Measurements from ENCODE around the gene SIRPB1.
A peak's percentile ranks its signal among the peaks of the same experiment; 100 is the strongest.
"Not testable (repeated sequence)": the region's sequence is repeated elsewhere in the genome, so short reads cannot be mapped to it uniquely, and the experiment has no call there.

The SIRPB1 gene

DNA sequence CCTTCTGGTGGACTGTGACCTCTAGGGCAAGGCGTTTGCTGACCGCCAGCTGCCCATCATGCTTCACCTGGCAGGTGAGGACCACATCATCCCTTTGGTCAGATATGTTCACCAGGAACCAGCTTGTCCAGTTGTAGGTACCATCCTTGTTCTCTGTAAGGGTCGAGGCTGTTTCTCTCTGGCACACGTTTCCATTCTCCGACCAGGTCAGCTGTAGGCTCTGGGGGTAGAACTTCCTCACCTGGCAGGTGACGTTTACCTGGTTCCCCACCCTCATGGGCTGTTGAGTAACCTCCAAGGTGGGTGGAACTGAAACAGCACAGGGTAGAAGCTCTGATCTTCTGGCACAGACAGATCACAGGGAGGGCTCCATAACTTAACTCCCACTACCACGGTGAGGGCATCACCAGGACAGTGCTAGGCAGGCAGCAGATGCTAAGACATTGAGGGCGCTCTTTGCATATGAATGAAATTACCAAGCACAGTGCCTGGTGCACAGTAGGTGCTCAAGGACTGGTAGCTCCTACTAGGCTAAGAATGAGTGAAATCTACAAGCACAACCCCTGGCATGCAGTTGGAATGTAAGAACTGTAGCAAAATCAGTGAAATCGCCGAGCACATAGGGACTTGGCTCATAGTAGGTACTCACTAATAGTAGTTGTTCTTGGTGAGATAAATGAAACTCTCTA, 15.6 kb upstream of the SIRPB1 start:
- DNase-seq, result no peak

DNA sequence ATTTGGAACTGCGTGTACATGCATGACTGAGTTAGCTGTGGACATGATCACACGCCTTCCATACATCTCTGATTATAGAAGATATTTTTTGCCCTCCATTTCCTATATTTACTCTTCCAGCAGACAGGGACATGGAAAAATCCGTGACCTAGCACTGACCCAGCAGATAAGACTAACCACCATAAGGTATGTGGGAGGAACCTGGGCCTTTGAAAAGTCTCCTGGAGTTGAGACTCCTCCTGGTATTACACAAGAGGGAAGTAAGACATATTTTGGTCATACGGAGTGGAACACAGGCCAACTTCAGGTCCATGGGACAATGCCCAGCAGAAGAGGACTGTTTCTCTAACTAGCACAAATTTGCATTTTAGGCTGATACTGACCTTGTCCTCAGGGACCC, 13.7 kb upstream of the SIRPB1 start:
- no peak for DNase-seq

DNA sequence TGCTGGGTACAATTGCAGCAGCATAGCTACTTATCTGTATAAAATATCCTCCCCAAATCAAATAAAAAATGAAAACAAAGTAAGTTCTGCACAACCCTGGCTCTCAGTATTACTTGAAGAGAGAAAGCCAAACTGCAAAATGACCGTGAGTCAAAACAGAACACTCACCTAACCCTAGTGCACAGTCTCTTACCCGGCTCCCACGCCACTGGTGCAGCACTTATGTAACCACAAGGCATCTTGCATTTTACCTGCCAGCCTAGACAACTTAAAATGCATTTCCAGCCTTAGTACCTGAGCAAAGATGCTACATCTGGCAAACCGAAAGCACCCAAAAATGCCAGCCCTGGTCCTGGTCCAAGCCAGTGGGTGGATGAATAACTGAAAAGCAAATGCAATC, 12.4 kb upstream of the SIRPB1 start:
- no peak for DNase-seq

DNA sequence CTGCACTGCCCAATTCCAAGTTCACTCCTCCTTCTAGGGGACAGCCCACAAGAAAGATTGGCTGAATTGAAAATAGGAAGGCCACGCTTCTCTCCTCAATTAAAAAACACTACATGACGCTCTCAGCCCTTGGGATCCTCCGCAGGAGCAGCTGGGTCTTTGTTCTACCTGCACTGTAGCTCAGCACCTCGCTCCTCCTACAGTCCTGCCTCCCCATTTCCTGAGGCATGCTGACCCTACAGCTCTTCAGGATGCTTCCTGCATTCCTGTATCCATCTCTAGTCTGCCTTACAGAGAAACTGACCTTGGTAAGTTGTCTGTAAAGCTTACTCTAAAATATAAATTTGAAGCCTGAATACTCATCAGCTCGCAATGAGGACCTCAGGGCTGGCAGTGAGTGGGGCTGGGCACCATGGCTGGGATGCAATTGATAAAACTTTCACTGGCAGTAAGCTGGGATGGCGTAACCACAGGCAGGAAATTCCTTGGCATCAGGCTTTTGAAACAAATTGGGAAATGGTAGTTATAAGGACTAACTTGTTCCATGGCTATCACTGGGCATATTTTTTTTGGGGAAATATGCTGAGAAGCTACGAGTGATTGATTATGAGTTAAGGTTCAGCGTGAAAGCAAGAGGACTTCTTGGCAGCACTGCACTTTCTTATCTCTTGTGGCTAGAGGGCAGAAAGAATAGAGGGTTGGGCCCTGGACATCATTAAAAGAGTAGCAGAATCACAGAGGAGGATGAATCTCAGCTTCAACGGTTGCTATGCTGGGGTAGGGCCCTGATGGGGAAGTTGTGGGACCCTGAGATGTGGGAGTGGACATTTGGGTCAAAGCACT, 11.7 kb upstream of the SIRPB1 start:
- no peak for DNase-seq

DNA sequence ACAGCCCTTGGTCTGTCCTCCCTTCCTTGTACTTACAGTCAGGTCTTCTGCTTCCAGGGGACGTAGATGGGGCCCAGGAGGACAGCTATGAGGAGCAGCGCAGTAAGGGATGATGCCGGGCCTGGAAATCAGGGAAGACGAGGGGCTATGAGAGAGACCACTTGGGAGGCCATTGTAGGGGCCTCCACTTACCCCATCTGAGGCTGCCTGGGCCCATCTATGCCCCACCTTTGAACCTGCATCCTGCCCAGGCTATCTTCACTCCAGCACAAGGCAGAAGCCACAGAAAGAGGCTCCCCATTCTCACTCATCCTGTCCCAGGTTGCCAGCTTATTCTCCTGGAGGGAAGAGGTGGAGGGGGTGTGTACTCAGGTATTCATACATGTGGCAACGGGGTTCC, 10.4 kb upstream of the SIRPB1 start:
- no peak for DNase-seq

DNA sequence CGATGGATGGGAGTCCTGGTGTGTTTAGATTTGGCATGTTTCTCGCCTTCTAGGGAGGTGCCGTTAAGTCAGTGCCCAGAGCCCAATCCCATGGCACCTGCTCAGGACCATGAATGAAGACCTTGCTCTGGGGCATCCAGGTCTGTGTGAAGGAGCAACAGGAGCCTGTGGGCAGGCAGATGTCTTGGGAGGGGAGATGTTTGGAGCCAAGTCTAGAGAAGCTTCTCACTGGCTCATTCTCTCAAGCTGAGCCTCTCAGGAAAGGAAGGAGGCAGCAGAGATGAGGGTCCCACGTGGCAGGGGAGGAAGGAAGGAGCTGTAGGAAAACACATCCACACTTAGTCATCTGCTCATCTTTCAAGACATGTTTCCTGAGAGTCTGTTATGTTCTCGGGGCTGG, 9.5 kb upstream of the SIRPB1 start:
- DNase-seq, result no peak

DNA sequence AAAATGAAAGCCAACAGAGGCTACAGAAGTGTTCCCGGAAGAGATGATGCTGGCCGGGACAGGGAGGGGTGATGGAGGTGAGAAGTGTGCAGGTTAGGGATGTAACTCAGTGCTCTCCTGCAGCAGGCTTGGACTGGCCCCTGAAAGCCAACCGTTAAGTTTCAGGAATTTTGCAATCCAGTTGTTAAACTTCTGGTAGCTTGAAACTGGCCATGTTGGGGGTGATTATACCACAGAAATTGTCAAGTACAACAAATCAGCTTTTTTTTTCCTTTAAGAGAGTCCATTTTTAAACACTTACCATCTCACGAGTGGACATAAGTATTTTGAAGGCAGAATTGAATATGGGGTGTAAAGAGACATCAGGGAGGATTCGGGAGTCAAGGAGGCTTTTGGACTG, 8.8 kb upstream of the SIRPB1 start:
- DNase-seq, result no peak

DNA sequence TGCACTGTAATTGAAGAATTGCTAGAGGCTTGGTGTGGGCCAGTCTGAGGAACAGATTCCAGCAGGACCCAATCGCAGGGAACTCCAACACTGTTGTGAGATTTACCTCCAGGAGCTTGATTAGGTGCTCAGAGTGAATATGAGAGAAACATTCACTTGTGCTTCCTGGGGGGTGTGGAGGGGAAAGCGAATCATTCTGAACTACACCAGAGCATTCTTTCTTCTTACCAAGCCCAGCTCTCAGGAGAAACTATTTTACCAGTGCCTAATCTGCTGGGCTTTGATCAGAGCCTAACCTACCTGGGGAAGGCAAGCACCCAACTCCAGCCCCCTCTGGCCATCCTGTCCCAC, 7.4 kb upstream of the SIRPB1 start:
- no peak for DNase-seq

DNA sequence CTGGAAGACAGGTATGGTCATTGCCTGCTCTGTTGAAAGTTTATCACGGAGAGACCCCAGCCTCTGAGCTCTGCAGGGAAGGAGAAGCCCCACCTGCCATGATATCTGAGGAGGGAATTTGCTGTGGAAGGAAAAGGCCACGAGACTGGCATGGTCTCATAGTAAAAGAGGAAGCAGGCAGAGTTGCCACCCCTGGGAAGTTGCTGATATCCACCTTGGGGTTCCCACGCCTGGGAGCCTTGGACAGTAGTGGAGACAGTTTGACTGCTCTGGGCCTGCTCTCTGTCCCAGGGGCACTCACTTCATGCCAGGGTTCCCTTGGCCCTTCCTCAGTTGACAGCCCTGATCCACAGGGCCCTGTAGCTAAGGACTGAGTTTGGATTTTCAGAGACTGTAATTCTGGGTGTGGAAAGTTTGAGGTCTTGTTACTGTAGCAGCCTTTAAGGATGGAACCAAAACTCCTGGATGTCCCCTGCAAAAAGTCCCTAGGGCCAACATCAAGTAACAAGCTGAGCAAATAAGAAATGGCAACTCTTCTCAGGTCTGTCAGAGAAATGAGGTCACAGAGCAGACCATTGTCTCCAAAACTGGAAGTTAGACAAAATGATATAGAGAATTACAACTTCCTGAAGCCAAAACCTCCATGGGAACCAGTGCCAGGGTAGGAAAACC, 6.9 kb upstream of the SIRPB1 start:
- DNase-seq, result no peak

DNA sequence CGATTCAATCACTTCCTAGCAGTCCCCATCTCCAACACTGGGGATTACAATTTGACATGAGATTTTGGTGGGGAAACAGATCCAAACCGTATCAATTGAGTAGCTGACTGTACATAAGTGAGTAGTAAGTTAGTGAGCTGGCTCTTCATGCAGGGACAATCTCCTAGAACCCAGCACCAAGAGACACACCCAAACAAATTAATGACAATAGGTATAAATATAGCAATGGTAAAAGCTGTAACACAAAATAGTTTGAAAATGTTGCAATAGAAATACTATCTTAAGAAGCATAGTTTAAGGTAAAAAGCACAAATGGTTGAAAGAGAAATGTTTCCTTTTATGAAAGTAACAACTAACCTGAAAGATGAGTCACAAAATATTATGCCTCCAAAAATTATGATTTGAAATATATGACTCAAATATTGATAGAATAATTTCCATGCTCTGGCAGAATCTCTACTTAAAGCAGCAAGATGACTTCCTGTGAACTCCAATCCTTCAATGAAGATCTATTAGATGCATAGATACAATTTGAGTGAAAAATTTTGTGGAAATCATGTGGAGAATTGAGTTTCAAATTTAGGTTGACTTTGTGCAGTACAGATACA, 5.4 kb upstream of the SIRPB1 start:
- DNase-seq, result no peak

DNA sequence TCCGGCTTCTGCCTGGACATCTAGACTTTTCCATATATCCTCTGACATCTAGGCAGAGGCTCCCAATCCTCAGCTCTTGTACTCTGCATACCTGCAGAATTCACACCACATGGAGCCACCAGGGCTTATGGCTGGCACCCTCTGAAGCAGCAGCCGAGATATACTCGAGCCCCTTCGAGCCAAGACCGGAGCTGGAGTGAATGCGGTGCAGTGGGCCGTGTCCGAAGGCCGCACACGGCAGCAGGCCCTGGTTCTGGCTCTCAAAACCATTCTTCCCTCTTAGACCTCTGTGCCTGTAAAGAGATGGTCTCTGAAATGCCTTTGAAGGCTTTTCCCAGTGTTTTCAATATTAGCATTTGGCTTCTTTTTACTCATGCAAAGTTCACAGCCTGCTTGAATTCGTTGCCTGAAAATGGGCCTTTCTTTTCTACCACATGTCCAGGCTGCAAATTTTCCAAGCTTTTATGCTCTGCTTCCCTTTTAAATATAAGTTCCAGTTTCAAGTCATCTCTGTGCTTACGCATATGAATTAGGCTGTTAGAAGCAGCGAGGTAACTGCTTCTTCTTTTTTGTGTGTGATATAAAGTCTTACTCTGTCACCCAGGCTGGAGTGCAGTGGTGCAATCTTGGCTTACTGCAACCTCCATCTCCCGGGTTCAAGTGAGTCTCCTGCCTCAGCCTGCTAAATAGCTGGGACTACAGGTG, 3.8 kb upstream of the SIRPB1 start:
- no peak for DNase-seq

DNA sequence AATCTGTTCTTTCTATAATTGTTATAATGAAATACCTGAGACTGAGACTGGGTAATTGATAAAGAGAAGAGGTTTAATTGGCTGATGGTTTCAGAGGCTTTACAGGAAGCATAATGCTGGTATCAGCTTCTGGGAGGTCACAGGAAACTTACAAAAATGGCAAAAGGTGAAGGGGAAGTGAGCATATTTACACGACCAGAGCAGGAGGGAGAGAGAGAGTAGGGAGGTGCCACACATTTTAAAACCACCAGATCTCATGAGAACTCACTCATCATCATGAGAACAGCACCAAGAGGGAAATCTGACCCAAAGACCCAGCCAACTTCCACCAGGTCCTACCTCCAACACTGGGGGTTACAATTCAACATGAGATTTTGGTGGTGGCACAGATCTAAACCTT, 2.6 kb upstream of the SIRPB1 start:
- DNase-seq, result no peak

DNA sequence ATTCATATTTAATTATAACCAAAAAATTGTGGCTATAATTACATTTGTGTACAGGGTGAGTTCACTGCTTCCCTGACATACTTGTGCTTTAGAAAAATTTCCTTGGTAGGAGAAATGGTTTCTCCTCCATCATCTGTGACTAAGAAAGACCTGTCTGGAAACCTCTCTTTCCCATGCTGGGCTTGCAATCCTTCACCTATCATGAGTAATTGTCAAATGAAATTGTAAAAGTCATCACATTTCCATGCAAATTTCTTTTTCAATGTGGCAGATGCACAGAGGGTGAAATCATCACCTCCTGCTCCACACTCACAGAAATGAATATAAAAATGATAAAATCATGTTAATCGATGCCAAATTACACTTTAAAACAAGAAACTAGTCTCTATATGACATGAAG, 1.5 kb upstream of the SIRPB1 start:
- no peak for DNase-seq

DNA sequence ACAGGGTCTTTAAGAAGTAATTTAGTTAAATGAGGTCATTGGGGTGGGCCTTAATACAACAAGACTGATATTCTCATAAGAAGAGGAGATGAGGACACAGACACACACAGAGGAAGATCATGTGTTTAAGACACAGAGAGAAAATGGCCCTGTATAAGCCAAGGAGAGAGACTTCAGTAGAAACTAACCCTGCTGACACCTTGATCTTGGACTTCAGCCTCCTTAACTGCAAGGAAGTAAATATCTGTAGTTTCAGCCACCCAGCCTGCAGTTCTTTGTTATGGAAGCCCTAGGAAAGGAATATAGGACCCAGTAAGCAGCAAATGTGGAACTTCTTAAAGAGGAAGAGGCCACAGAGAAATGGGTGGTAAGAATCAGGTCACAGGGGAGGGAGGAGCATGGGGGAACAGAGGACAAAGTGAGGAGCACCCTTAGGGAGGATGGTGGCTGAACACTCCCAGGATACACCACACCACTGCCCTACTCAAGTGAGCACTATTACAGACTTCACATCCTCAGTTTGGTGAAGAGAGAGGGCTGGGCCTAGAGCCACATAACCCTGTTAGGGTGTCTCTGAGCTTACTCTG, 762 bp downstream of the SIRPB1 start:
- DNase-seq, result no peak

DNA sequence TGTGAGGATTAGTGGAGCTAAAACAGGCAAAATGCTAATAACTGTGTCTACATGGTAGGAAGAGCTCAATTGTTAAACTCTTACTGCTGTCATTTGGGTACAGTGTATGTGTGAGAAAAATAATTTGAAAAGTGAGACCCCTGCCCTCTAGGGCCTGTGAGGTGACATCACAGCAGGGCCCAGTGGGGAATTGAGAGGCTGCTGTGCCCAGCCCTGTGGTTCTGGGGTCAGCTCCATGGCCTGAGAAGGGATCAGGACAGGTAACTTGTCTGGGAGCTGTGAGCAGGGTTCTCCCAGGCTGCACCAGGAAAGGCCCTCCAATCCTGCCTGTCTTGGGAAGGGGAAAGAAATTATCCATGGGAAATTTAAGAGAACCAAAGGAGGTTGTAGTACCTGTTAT, 1.3 kb downstream of the SIRPB1 start:
- DNase-seq, result no peak

DNA sequence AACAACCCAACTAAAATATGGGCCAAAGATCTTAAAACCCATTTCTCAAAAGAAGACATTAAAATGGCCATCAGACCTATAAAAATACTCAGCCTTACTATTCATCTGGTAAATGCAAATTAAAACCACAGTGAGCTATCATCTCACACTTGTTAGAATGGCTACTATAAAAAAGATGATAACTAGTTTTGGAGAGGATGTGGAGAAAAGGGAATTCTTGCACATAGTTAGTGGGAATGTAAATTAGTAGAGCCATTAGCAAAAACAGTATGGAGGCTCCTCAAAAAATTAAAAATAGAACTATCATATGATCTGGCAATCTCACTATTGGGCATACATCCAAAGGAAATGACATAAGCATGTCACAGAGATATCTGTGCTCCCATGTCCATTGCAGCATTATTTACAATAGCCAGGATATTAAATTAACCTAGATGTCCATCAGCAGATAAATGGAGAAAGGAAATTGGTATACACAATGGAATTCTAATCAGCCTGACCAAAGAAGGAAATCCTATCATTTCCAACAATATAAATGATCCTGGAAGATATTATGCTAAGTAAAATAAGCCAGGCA, 2.9 kb downstream of the SIRPB1 start:
- DNase-seq, result no peak

DNA sequence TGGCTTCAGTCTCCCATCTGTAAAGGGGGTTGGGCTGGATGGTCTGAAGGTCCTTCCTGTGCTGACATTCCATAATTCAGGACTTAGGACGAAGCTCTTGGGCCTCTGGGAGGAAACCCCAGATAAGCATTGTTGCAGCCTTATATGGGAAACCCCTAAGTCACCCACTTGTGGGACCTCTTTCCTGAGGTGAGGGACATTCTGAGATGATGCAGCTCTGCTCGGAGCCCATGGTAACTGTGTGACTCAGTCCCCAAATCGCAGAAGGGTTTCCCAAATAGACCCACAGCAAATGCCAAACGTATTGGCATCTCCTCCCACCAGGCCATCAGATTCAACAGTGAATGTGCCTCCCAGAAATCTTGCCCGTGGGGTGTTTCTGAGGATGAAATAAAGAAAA, 9.4 kb downstream of the SIRPB1 start:
- DNase-seq, result not testable (repeated sequence)

DNA sequence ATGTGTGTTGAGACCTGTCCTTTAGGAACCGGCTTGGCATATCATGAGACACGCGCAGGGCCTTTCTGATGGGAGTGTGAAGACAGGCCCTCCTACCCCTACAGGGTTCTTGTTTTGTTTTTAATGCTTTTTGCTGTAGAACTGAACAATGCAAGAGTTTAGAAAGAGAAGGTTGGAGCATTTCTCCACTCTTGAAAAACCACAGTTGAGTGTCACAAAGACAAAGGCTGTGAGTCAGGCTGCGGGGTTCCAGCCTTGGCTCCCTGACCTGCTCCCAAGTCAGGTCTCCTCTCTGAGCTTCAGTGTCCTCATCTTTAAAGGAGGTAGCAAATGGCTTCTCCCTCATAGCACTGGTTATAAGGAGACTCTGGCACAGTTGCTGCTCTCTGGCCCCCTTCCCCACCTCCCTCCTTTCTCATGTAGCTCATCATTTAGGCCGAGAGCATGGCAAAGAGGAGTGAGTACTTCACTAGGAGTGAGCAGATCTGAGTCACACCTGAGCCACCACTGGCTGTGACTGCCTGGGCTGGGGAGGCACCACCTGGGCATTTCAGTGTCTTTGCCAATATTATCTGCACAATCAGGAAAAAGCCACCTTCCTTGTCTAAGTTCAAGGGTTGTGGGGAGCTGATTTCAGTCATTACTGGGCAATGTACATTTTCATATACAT, 11.0 kb downstream of the SIRPB1 start:
- DNase-seq, result not testable (repeated sequence)

DNA sequence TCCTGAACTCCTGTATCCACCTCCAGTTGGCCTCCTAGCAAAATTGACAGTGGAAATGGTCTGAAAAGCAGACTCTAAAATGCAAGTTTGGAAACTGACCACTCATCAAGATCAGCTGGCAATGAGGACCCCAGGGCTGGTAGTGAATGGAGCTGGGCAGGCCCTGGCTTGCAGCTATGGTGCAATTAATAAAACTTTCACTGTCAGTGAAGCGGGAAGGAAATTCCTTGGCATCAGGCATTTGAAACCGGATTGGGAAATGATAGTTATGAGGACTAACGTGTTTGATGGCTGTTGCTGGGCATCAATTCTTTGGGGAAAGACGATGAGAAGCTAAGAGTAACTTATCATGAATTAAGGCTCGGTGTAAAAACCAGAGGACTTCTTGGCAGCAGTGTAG, 19.1 kb downstream of the SIRPB1 start:
- no peak for DNase-seq

DNA sequence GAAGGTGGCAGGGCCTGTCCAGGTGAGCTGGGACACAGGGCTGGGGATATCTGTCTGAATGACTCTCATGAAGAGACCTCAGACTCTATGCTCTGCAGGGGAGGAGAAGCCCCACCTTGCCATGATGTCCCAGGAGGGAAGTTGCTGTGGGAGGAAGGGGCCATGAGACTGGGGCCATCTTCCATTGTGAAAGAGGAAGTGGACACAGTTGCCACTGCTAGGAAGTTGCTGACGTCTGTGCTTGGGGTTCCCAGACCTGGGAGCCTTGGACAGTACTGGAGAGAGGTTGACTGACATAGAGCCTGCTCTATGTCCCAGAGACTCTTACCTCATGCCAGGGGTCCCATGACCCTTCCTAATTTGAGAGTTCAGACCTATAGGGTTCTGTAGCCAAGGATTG, 24.5 kb downstream of the SIRPB1 start:
- DNase-seq, result no peak

DNA sequence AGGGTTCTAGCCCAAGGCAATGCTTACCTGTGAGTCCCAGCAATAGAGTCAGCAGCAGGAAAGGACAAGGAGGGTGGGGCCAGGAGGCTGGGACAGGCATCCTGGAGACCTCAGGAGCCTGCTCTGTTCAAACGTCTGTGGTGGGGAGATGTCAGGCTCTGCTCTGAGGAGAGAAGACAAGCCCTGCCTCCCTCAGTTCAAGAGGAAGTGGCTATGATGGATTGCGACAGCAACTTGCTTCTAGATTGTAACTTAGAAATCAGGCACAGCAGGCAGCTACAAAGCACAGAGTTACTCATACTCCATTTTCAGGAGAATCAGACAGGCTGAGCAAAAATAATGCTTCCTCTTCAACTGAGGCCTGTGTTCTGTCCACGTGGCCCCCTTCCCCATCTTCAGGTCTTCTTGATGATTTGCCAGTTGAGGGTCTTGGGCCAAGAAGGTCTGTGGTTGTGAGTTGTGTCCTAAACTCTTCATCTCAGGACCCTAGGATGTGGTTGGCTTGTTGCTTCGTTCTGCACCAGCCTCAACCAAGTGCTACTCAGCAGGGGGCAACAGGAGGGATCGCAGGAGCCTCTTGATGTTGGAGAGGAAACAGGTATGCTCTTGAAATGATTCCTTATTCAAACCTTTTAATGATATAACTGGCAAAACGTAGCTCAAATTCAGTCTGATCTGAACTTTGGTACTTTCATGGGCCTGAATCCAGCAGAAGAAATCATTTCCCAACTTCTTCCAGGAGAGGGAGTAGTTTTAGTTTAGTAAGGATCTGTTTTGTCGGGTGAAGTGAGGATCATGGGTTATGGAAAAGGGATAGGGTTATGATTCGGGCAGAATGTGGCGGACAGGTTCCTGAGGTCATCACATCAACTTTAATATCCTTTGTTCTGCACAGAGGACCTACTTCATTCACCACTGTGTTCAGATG, 31.0 kb downstream of the SIRPB1 start:
- DNase-seq, result peak; percentile 10

Measured in NCI-H82 (cell line).